ENCODE data around the gene DNAI2.
A peak's percentile ranks its signal among the peaks of the same experiment; 100 is the strongest.

The DNAI2 gene

GRCh38 chr17:74361230-74362068, 87.4 kb downstream of the DNAI2 start, which contains the start of gene BTBD17:
BTBD17 (minus strand) TSS chr17:74361868; CDS start chr17:74361819, 49 bp downstream.
- DNase-seq (ENCODE audit: low spot score) = peak; percentile 18

DNA sequence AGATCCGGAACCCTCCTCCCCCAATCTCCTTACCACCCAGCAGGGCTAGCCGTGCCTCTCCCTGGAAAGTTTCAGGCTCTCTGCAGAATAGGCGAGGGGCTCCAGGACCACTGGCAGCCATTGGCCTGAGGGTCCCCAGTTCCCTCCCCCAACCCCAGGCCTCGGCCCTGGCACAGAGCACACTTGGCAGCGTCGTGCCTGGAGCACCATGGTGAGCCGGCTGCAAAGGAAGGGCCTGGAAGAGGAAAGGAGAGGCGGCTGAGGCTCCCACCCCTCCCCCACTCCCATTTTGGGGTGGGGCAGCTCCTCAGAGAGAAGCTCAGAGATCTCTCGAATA, 88.0 kb downstream of the DNAI2 start:
- no peak for DNase-seq (ENCODE audit: low spot score)

DNA sequence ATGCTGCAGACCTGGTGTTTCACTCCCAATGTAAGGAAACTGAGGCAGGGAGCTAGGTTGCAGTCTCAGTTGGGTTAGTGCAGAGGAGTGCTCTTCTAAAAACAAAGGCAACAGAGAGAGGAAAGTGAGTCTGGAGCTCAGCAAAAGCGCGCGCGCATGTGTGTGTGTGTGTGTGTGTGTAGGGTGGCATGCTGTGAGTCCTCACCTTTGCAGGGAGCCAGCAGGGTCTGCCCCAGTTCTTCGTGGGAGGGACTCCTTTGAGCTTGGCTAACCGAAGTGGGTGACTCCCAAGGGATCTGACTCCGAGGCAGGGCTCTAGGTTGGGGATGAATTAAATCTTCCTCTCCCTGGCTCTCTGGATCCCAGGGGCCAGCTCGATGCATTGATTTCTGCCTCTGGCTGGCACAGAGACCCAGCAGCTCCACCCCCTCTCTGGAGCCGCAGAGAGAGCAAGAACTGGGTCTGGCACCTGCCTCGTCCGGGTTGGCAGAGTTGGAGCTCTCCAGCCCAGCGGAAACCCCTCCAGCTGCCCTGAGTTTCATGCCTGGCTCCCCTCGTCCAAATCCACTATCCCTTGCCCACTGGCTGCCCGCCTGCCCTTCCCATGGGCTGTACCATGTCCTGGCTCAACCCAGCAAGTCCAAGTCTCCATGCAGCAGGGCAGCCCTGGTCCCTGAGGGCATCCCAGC, 88.9 kb downstream of the DNAI2 start:
- DNase-seq (ENCODE audit: low spot score) = no peak
